Measurements from ENCODE around the gene NUDT2. TPM values are rescaled to one million over a fixed set of nuclear protein-coding genes. Genes with fewer than 3 reads are reported as not detected.

The NUDT2 gene
- polyA plus RNA-seq, 1 of the 3 experiments (the other 2 are of a cell fraction), result 47.8 TPM

DNA sequence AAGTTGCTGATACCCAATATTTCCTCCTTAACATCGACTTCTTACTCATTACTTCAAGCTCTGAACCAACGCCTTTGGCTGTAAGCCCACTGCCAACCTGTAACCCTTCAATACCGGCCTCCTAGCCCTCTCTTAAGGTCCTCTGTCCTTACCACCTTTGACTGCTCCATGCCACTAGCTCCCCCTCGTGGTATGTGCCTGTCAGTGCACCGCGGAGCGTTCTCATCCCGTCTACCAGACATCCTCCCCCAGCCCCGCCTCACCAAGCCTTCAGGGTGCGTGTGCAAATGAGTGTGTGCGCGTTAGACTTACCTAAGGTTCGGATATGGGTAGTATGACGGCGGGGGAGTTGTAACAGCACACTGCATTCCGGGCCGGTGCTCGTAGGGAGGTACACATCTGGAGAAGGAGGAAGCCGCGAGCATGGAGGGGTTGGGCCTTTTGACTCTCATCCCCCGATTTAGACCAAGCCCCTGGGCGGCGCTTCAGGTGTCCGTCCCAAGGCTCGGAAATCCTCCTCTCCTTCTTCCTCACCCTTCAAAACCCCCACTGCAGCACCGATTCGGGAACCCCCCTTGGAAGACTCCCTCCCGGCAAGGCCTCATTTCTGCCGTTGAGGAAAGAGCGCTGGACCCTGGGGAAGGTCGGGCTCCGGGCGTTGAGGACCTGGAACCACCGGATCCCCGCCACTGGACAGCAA, 50.1 kb downstream of the NUDT2 start:
- H3K4me2 ChIP-seq, result no peak overlapping the region
- H3K79me2 ChIP-seq (ENCODE audit: insufficient read depth), result no peaks in the 10 kb centered on the region
- no peaks in the 10 kb centered on the region for H3K27me3 ChIP-seq (ENCODE audit: insufficient read depth)
- H2AFZ ChIP-seq (ENCODE audit: low read depth), result no peak overlapping the region; the same call in 1 of the 2 replicates
- H3K27ac ChIP-seq (ENCODE audit: low read depth in 2 of 2, low read length in 1 of 2), result no peak overlapping the region
- no peaks in the 10 kb centered on the region for H3K9me3 ChIP-seq
- no peaks in the 10 kb centered on the region for H4K20me1 ChIP-seq (ENCODE audit: insufficient read depth)
- peaks cover 7 to 27% of the 10 kb centered on the region in 2 experiments; a peak in 3 of 4 replicates for H3K4me1 ChIP-seq (ENCODE audit: control insufficient read depth in 1 of 2, insufficient read depth in 2 of 2, low read depth in 1 of 2, low read length in 1 of 2)
- ChIA-PET CTCF (interaction anchor here (0.6 to 8.0 kb wide), 25 partner anchors 13 to 226 kb away, joined by 3 to 149 read pairs (median 4); no protein-coding TSS in a partner anchor), POLR2A (no interaction called here)
- no peak overlapping the region for H3K9ac ChIP-seq
- TF ChIP-seq RFX5 (IDR thresholded peaks at IDR 0.05; ENCODE audit: low read length), result no peak
- no peak for TF ChIP-seq TAF1 (IDR thresholded peaks at IDR 0.05; ENCODE audit: borderline replicate concordance, low read depth, low read length)
- TF ChIP-seq TCF12 (IDR thresholded peaks at IDR 0.05), result no peak
- TF ChIP-seq GATA2 (CRISPR knock-in tag; IDR thresholded peaks at IDR 0.05), result no peak
- no peak for TF ChIP-seq RCOR1 (IDR thresholded peaks at IDR 0.05; ENCODE audit: low read length)
- TF ChIP-seq TEAD4 (IDR thresholded peaks at IDR 0.05; ENCODE audit: borderline replicate concordance, insufficient read depth), result no peak
- peak; percentile 94 for TF ChIP-seq SMC3 (IDR thresholded peaks at IDR 0.05; ENCODE audit: low read depth, low read length)
- no peak for TF ChIP-seq YY1 (IDR thresholded peaks at IDR 0.05; ENCODE audit: low read depth)
- peak; percentile 93 for TF ChIP-seq RAD21 (IDR thresholded peaks at IDR 0.05; ENCODE audit: low read length)
- no peak for TF ChIP-seq IRF3 (IDR thresholded peaks at IDR 0.05; ENCODE audit: low read depth, low read length)
- TF ChIP-seq SIN3A (IDR thresholded peaks at IDR 0.05; ENCODE audit: borderline replicate concordance, low read depth, low read length), result no peak
- TF ChIP-seq EP300 (IDR thresholded peaks at IDR 0.05; ENCODE audit: borderline replicate concordance in 1 of 2, low read depth in 1 of 2, low read length in 1 of 2), result no peak
- no peak for TF ChIP-seq ELF1 (IDR thresholded peaks at IDR 0.05)
- TF ChIP-seq CHD2 (IDR thresholded peaks at IDR 0.05; ENCODE audit: low read length, partially characterized antibody), result peak; percentile 25
- TF ChIP-seq MXI1 (IDR thresholded peaks at IDR 0.05; ENCODE audit: low read depth, low read length), result no peak
- TF ChIP-seq CTCF (IDR thresholded peaks at IDR 0.05), result peak; percentile 90
- no peak for TF ChIP-seq ZBTB33 (IDR thresholded peaks at IDR 0.05; ENCODE audit: borderline replicate concordance, low read depth)
- DNase-seq, result peak; percentile 85
- H3K9me2 ChIP-seq, result no peaks in the 10 kb centered on the region
- H3F3A ChIP-seq (replicated peaks; ENCODE audit: insufficient read depth), result peaks cover 4% of the 10 kb centered on the region
- 0 out of 4 replicates have a peak overlapping the region, but pooled peaks of 1 of the 2 experiments have one; percentile 11 for H3K4me3 ChIP-seq (ENCODE audit: low read depth in 2 of 2, low read length in 1 of 2)
- 58% methylated on average over 34 of the region's 35 CpGs for WGBS (ENCODE audit: low lambda C conversion rate)
- H3K36me3 ChIP-seq (replicated peaks in 1 of 2; ENCODE audit: control insufficient read depth in 1 of 2, insufficient read depth in 2 of 2, low read length in 1 of 2), result no peaks in the 10 kb centered on the region
